Hippocampal formation (tissue), 2 donors: ENCODE measurements around the gene PRKCSH.
"Not testable (repeated sequence)": the region's sequence is repeated elsewhere in the genome, so short reads cannot be mapped to it uniquely, and the experiment has no call there.

ENCODE experiments used
- DNase-seq, 2 donors: peaks; one replicate each; lab custom pipeline; 2025; lab: John Stamatoyannopoulos, UW

The PRKCSH gene

GRCh38 chr19:11435057-11435832, at the start of gene PRKCSH, which contains the start of gene ODAD3:
TSS of gene PRKCSH (plus strand) at chr19:11435635. CDS start at chr19:11436118, 483 bp downstream.
TSS of gene ODAD3 (minus strand) at chr19:11435121. CDS start at chr19:11435016, 105 bp downstream.
- peak; percentile 100 for DNase-seq

GRCh38 chr19:11387162-11388034, 48.0 kb upstream of the PRKCSH start:
- DNase-seq, result no peak

GRCh38 chr19:11390359-11390758, 45.1 kb upstream of the PRKCSH start:
- DNase-seq, result no peak

GRCh38 chr19:11390933-11391680, 44.3 kb upstream of the PRKCSH start:
- DNase-seq, result no peak

- DNase-seq, result no peak
These were observed 38.3 kb upstream of the PRKCSH start for GRCh38 chr19:11397089-11397610.

GRCh38 chr19:11399667-11400066, 35.8 kb upstream of the PRKCSH start:
- no peak for DNase-seq

- no peak for DNase-seq
These were observed 34.6 kb upstream of the PRKCSH start for GRCh38 chr19:11400798-11401197.

- no peak for DNase-seq
These were observed 33.5 kb upstream of the PRKCSH start for GRCh38 chr19:11401808-11402543.

GRCh38 chr19:11404588-11405222, 30.7 kb upstream of the PRKCSH start:
- DNase-seq, result no peak

GRCh38 chr19:11405846-11406643, 29.4 kb upstream of the PRKCSH start:
- DNase-seq, result no peak

GRCh38 chr19:11406703-11407236, 28.7 kb upstream of the PRKCSH start:
- DNase-seq, result not testable (repeated sequence)

GRCh38 chr19:11408591-11408990, 26.8 kb upstream of the PRKCSH start:
- DNase-seq, result no peak

GRCh38 chr19:11410682-11411081, 24.8 kb upstream of the PRKCSH start:
- DNase-seq, result no peak

- no peak for DNase-seq
These were observed 20.9 kb upstream of the PRKCSH start for GRCh38 chr19:11414544-11414943.

GRCh38 chr19:11416346-11417052, 18.9 kb upstream of the PRKCSH start:
- no peak for DNase-seq

- DNase-seq, result no peak
These were observed 17.3 kb upstream of the PRKCSH start for GRCh38 chr19:11418094-11418548.

- DNase-seq, result peak in 1 of 2 donors; percentile 26
These were observed 16.6 kb upstream of the PRKCSH start, which contains the start of gene RGL3 for GRCh38 chr19:11418549-11419506. TSS of gene RGL3 (minus strand) at chr19:11419314. CDS start at chr19:11419278, 36 bp downstream.
